Glutamatergic neuron (in vitro differentiated cells): Measurements from ENCODE around the gene GTPBP1. TPM values are rescaled to one million over a fixed set of nuclear protein-coding genes. Genes with fewer than 3 reads are reported as not detected.

ENCODE experiments used
- DNase-seq: peaks from one replicate; pipeline ENCODE4 v3.0.0; 2022
- H3K27ac Mint-ChIP-seq: one replicate; pipeline ENCODE4 v1.8.0; 2020; ENCODE audit warnings: mild to moderate bottlenecking, mixed read lengths, inconsistent platforms; ENCODE audit not compliant: unreplicated experiment
- H3K27me3 Mint-ChIP-seq: one replicate; pipeline ENCODE4 v1.8.0; 2020; ENCODE audit warnings: mild to moderate bottlenecking, moderate library complexity, mixed read lengths, inconsistent platforms; ENCODE audit not compliant: unreplicated experiment
- H3K36me3 Mint-ChIP-seq: one replicate; pipeline ENCODE4 v1.8.0; 2020; ENCODE audit warnings: mild to moderate bottlenecking, mixed read lengths, inconsistent platforms; ENCODE audit not compliant: unreplicated experiment
- H3K4me1 Mint-ChIP-seq: one replicate; pipeline ENCODE4 v1.8.0; 2020; ENCODE audit warnings: mild to moderate bottlenecking, low read depth, mixed read lengths, inconsistent platforms; ENCODE audit not compliant: unreplicated experiment
- H3K4me3 Mint-ChIP-seq: one replicate; pipeline ENCODE4 v1.8.0; 2020; ENCODE audit warnings: mild to moderate bottlenecking, mixed read lengths, inconsistent platforms; ENCODE audit not compliant: unreplicated experiment
- H3K9me3 Mint-ChIP-seq: one replicate; pipeline ENCODE4 v1.8.0; 2020; ENCODE audit warnings: mild to moderate bottlenecking, moderate library complexity, mixed read lengths, inconsistent platforms; ENCODE audit not compliant: unreplicated experiment
- long read RNA-seq: library from polyadenylated mRNA; unstranded; transcript quantifications from one replicate; pipeline ENCODE4 v2.0.0, GENCODE V29; 2020; ENCODE audit not compliant: unreplicated experiment
- total RNA-seq: library from RNA; stranded (reverse); fragmentation: NEBNext Ultra II Directional; extraction: Animal tissue kit (Norgen Biotek cat#: 25700); gene quantifications from one replicate; pipeline ENCODE4 v1.2.1, GENCODE V29; 2021; ENCODE audit not compliant: unreplicated experiment
- TF ChIP-seq, protein P1 (sequence below): fragments of 200-600 bp; sonication (generic); IDR thresholded peaks from one replicate; pipeline ENCODE4 v1.5.0; 2021; ENCODE audit not compliant: partially characterized antibody, unreplicated experiment

The GTPBP1 gene
- total RNA-seq: 55.6 TPM
- long read RNA-seq, full-length matches to known transcripts: 1 of 7 reads
- long read RNA-seq, partial matches to known transcripts: 4 of 7 reads
- long read RNA-seq, other reads (novel, unspliced or antisense): 2 of 7 reads

DNA sequence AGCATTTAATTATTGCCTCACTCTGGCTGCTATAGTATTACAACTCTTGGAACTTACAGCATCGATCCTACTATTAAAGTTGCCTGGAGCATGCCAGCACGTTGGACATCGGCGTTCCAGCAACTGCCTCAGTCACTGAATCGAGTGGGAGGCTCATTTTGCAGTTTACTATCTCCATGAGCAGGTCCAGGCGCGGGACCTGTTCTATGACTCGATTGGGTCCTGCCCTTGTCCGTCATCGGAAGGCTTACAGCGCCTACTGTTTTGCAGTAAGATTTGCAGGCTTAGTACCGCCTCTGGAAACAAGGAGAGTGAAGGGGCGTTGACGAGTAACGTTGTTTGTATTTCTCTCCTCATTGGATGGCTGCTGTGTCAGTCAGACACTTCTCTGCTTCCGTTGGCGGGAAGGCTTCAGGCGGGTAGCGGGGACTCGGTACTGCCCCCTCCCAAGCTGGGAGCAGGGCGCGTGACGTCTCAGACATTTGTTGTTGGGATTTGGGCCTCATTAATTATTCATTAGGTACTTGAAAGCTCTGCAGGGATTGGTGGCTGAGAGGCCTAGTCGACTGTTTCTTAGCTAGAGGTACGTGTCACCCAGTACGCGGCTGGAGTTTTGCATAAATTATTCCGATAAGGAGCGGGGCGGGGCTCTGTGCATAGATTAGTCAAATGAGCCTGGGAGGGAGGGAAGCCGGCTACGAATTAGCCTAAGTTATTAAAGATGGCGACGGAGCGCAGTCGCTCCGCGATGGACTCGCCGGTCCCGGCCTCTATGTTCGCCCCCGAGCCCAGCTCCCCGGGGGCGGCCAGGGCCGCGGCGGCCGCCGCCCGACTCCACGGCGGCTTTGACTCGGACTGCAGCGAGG is at the start of gene GTPBP1:
Gene GTPBP1, plus strand, starts transcription at position 710 of the 866 bp plus-strand sequence. Its CDS starts 12 bp downstream, at position 722.
- peaks cover 14% of the 10 kb centered on the region for H3K4me1 Mint-ChIP-seq
- peak within 1 kb of the TSS; percentile 91 for H3K27ac Mint-ChIP-seq

DNA sequence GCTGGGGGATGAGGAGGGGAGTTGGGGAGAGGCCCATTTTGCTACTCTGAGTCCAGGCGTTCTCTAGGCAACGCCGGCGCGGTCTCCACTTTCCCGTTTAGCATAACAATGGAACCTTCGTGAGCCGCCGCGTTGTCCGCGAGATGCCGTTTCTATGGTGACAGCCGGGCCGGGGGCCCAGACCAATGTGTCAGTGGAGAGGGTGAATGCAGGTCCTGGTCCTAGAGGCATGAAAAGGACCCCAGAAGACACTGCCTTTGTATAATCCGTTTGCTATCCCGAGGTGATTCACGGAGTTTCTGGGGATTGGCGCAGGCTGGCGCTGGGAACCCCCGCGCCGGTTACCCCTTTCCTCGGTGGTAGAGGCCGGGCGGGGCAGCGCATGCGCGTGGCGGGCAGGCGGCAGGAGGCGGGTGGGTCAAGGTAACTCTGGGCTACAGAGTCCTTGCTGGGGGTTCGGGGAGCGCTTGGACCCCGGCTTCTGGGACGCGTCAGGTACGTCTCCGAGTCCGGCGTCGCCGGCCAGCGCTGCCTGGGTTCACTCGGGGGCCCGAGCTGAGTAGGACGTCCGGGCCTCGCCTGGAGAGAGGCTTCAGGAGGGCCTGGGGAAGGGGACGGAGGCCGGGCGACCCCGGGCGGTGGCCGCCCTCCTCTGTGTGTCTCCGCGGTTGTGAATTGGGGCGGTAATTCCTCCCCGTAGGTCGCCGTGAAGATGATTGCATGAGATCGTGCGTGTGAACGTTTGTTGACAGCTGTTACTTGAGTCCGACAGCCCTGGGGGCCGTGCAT is 49.3 kb upstream of the GTPBP1 start, which contains the start of the genes CBY1 and FAM227A:
Gene CBY1, plus strand, starts transcription at position 383 of the 789 bp plus-strand sequence. CDS start 11,417 bp downstream, outside the sequence.
Gene FAM227A, minus strand, starts transcription at position 137 of the 789 bp plus-strand sequence. CDS start 6,224 bp downstream, outside the sequence.
- Mint-ChIP-seq H3K4me1 (peaks cover 4% of the 10 kb centered on the region), H3K36me3 (peaks cover 4% of the 10 kb centered on the region), H3K27ac (peak within 1 kb of the TSS; percentile 99), H3K4me3 (peak within 1 kb of the TSS; percentile 91), H3K9me3 (peaks cover 9% of the 10 kb centered on the region), H3K27me3 (no peaks in the 10 kb centered on the region)
- DNase-seq: peak; percentile 89
- TF ChIP-seq, protein P1, sequence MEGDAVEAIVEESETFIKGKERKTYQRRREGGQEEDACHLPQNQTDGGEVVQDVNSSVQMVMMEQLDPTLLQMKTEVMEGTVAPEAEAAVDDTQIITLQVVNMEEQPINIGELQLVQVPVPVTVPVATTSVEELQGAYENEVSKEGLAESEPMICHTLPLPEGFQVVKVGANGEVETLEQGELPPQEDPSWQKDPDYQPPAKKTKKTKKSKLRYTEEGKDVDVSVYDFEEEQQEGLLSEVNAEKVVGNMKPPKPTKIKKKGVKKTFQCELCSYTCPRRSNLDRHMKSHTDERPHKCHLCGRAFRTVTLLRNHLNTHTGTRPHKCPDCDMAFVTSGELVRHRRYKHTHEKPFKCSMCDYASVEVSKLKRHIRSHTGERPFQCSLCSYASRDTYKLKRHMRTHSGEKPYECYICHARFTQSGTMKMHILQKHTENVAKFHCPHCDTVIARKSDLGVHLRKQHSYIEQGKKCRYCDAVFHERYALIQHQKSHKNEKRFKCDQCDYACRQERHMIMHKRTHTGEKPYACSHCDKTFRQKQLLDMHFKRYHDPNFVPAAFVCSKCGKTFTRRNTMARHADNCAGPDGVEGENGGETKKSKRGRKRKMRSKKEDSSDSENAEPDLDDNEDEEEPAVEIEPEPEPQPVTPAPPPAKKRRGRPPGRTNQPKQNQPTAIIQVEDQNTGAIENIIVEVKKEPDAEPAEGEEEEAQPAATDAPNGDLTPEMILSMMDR: no peak

More for the DNA sequence above, at the start of gene GTPBP1:
- TF ChIP-seq, protein P1: no peak
- H3K9me3 Mint-ChIP-seq: peaks cover 12% of the 10 kb centered on the region
- H3K36me3 Mint-ChIP-seq: no peaks in the 10 kb centered on the region
- peak within 1 kb of the TSS; percentile 95 for H3K4me3 Mint-ChIP-seq
- peaks cover 12% of the 10 kb centered on the region for H3K27me3 Mint-ChIP-seq
- DNase-seq: peak; percentile 94

DNA sequence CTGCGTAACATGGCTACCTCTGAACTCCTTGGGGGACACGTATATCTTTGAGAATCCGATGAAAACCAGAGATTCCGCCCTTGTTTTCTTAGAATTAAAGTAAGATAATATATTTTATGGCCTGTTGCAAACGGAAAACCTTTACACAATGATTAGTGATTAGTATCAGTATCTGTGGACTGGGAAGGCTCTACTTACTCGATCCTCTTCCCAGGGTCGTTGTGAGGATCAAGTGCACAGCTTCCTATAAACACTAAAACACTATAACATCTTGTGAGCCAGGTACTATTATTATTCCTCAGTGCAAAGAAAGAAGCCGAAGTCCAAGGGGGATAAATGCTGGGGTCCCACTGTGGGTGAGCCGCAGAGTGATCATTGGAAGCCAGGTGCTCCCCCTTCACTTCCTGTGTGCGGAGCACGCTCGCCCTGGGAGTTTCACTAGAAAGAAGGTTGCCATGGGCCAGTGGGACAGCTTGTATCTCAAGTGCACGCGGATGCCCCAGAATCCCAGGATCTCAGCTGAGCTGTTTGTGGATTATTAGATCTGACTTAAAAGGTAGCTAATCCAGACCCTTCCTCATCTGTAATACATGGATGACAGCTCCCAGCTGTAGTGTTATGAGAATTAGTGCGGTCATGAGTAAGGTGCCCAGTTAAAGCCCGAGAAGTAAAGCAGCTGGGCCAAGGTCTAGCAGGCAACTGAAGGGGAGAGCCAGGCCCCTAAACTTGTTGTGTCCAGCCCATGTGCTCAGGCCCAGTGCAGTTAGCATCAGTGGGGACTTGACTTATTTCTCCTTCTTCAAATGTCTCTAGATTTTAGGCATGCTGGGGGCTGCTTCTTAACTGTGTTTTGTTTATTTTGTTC is 48.5 kb upstream of the GTPBP1 start:
- H3K9me3 Mint-ChIP-seq: peaks cover 9% of the 10 kb centered on the region
- H3K4me3 Mint-ChIP-seq: peak overlapping the region; percentile 91
- DNase-seq: peak; percentile 42
- TF ChIP-seq, protein P1: no peak
- H3K27ac Mint-ChIP-seq: peak overlapping the region; percentile 87
- no peaks in the 10 kb centered on the region for H3K27me3 Mint-ChIP-seq
- H3K4me1 Mint-ChIP-seq: peaks cover 4% of the 10 kb centered on the region
- H3K36me3 Mint-ChIP-seq: peaks cover 4% of the 10 kb centered on the region

DNA sequence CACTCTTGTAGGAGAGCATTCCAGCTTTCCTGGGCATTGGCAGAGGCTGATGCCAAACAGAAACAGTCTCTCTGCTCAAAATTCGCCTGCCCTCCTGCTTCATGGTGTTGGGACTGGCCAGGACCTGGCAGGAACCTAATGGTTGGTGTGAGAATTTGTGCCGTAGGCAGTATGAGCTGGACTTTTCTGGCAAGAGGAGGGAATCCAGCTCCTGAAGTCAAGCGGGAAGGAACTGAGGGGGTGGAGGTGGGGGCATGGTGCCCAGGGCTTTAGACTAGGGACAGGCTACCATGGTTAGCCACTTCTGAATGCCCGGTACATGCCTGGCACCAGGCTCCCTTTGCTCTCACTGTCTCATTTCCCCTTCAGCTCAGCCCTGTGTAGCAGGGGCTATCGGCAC is 30.9 kb upstream of the GTPBP1 start:
- no peak overlapping the region for H3K27ac Mint-ChIP-seq
- DNase-seq: no peak

More for the DNA sequence above, 30.9 kb upstream of the GTPBP1 start:
- Mint-ChIP-seq H3K27me3 (peaks cover 6% of the 10 kb centered on the region), H3K36me3 (no peaks in the 10 kb centered on the region), H3K4me3 (no peak overlapping the region), H3K4me1 (peaks cover 2% of the 10 kb centered on the region), H3K9me3 (peaks cover 2% of the 10 kb centered on the region)
- TF ChIP-seq, protein P1: no peak
